Neuron (in vitro differentiated cells): ENCODE data around the gene SIGLEC11.

ENCODE experiments used
- H2AFZ ChIP-seq: one replicate; pipeline ENCODE4 v1.6.1; 2013; ENCODE audit warnings: low read depth, mild to moderate bottlenecking, inconsistent platforms, low read length, moderate library complexity
- H3K27me3 ChIP-seq: one replicate; pipeline ENCODE4 v1.6.1; 2013; ENCODE audit warnings: low read length; ENCODE audit not compliant: insufficient read depth
- H3K36me3 ChIP-seq: one replicate; pipeline ENCODE4 v1.6.1; 2013; ENCODE audit warnings: low read length; ENCODE audit not compliant: insufficient read depth
- H3K4me1 ChIP-seq: one replicate; pipeline ENCODE4 v1.6.1; 2013; ENCODE audit warnings: low read length; ENCODE audit not compliant: insufficient read depth
- H3K4me3 ChIP-seq: 2 replicates; pipeline ENCODE4 v1.5.1; 2013; ENCODE audit warnings: mild to moderate bottlenecking, low read length, moderate library complexity
- H3K9me3 ChIP-seq: one replicate; pipeline ENCODE4 v1.6.1; 2013; ENCODE audit warnings: low read length

Gene SIGLEC11

GRCh38 chr19:49999371-50000010, 38.5 kb upstream of the SIGLEC11 start:
- Histone ChIP-seq H3K9me3 (no peaks in the 10 kb centered on the region), H2AFZ (no peak overlapping the region), H3K4me1 (no peaks in the 10 kb centered on the region), H3K36me3 (peaks cover 76% of the 10 kb centered on the region), H3K4me3 (no peak overlapping the region), H3K27me3 (no peaks in the 10 kb centered on the region)

DNA sequence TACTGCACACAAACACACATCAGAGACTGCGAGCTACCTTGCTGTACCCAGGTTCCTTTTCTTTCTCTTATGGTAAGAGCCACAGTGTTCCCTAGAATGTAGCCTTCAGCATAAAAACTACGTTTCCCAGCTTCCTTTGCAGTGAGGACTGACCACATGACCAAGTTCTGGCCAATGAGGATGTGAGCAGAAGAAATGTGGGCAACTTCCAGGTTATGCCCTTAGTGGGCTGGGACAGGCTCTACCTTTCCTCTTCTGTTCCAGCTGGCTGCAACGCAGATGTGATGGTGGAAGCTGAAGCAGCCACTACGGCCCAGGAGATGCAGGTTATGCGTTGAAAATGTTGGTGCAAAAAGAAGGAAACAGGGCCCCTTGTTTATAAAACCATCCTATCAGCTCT, 36.7 kb upstream of the SIGLEC11 start:
- Histone ChIP-seq H3K4me1 (no peaks in the 10 kb centered on the region), H3K9me3 (peaks cover 2% of the 10 kb centered on the region), H3K36me3 (peaks cover 70% of the 10 kb centered on the region), H2AFZ (no peak overlapping the region), H3K27me3 (no peaks in the 10 kb centered on the region), H3K4me3 (no peak overlapping the region)

- Histone ChIP-seq H3K4me1 (no peaks in the 10 kb centered on the region), H3K9me3 (peaks cover 2% of the 10 kb centered on the region), H3K27me3 (no peaks in the 10 kb centered on the region), H3K4me3 (no peak overlapping the region), H3K36me3 (peaks cover 52% of the 10 kb centered on the region), H2AFZ (no peak overlapping the region)
Measured at GRCh38 chr19:49988433-49988832, 27.5 kb upstream of the SIGLEC11 start.

DNA sequence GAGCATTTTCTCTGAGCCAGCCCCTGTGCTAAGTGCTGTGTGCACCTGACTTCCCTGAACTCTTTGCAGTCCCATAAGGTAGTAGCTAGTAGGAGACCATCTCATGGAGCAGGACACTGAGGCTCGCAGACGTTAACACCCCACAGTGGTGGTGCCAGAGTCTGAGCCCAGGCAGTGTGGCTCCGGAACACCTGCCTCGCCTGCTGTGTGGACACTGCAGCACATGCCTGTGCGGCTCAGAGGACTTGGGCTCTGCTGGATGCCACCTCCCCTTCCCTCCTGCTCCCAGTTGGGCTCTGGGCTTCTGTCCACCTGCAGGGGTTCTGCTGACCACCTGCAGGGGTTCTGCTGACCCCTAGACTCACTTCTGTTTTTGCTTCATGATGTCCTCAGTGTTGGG, 27.0 kb upstream of the SIGLEC11 start:
- peaks cover 50% of the 10 kb centered on the region for H3K36me3 ChIP-seq
- H3K4me1 ChIP-seq: no peaks in the 10 kb centered on the region
- H3K4me3 ChIP-seq: no peak overlapping the region
- H2AFZ ChIP-seq: no peak overlapping the region
- H3K27me3 ChIP-seq: no peaks in the 10 kb centered on the region
- peaks cover 2% of the 10 kb centered on the region for H3K9me3 ChIP-seq

- H3K36me3 ChIP-seq: peaks cover 43% of the 10 kb centered on the region
- no peak overlapping the region for H2AFZ ChIP-seq
- no peak overlapping the region for H3K4me3 ChIP-seq
- no peaks in the 10 kb centered on the region for H3K4me1 ChIP-seq
- H3K27me3 ChIP-seq: no peaks in the 10 kb centered on the region
- no peaks in the 10 kb centered on the region for H3K9me3 ChIP-seq
Measured at GRCh38 chr19:49987159-49987698, 26.3 kb upstream of the SIGLEC11 start.

DNA sequence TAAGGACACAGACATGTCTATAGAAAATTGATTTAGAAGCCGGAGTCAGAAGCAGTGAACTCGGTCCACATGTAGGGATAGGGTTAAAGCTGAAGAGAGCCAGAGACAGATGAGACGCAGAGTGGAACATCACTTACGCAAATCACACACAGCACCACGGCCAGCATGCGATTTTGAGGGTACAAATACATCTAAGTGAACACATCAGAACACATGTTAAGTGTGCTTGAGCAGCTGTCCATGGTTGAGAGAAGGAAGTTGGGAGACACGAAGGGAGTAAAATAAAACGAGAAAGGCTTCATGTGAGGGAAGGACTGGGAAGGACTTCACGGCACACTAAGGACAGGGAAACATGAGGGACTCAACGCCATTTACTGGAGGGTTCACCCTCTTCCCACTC, 25.4 kb upstream of the SIGLEC11 start:
- Histone ChIP-seq H3K4me1 (no peaks in the 10 kb centered on the region), H3K27me3 (no peaks in the 10 kb centered on the region), H2AFZ (no peak overlapping the region), H3K9me3 (no peaks in the 10 kb centered on the region), H3K4me3 (no peak overlapping the region), H3K36me3 (peaks cover 38% of the 10 kb centered on the region)

DNA sequence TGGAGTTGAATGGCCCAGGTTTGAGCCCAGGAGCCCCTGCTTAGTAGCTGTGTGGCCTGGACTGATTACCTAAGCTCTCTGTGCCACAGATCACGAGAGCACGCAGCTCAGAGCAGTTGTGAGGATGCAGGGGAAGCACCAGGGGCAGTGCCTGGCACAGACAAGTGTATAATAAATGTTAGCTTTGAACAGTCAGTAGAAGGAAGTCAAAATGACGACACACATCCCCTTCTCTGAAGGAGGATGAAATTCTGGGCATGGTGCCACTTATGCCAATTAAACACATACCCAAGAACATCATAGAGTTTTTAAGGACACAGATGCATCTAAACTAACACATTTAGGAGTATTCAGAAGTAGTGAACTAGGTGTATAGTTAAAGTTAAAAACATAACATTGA, 24.9 kb upstream of the SIGLEC11 start:
- H2AFZ ChIP-seq: no peak overlapping the region
- no peaks in the 10 kb centered on the region for H3K27me3 ChIP-seq
- H3K9me3 ChIP-seq: no peaks in the 10 kb centered on the region
- peaks cover 34% of the 10 kb centered on the region for H3K36me3 ChIP-seq
- no peaks in the 10 kb centered on the region for H3K4me1 ChIP-seq
- no peak overlapping the region for H3K4me3 ChIP-seq

DNA sequence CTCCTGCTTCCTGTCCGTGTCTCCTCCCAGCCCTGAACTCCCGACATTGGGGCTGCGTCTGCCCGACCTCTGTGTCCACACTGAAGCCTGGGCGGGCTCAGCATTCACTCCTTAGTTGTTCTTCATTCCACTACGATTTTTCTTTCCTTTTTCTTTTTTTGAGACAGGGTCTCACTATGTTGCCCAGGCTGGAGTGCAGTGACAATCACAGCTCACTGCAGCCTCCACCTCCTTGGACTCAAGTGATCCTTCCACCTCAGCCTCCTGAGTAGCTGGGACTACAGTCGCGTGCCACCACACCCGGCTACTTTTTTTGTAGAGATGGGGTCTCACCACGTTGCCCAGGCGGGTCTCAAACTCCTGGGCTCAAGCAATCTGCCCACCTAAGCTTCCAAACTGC, 23.5 kb upstream of the SIGLEC11 start:
- no peaks in the 10 kb centered on the region for H3K9me3 ChIP-seq
- H3K4me3 ChIP-seq: no peak overlapping the region
- H3K27me3 ChIP-seq: no peaks in the 10 kb centered on the region
- H3K4me1 ChIP-seq: no peaks in the 10 kb centered on the region
- H3K36me3 ChIP-seq: peaks cover 30% of the 10 kb centered on the region
- no peak overlapping the region for H2AFZ ChIP-seq

DNA sequence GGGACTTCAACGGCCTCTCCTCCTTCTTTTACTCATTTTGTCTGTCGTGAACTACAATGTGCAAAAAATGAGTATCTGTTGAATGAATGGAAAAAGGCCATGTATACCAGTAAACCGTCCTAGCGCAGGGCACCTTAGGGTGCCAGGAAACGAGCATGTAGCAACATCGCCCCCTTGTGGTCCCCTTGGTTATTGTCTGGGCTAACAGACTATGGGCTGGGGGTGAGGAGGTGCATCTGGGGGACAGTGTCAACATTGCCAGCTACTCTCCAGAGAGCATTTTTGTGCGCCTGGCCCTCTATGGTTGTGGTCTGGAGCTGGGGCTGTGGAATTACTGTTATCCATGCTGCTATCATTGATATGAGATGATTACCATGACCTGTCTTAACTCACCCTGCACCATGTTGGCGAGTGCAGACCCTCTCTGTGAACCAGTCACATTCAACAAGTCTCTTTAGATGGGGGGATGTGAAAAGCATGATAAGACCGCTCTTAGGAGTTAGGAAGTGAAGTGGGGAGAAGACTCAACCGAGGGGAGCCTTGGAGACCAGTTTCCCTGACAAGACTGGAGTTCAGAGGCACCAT, 22.8 kb upstream of the SIGLEC11 start:
- H3K36me3 ChIP-seq: peaks cover 27% of the 10 kb centered on the region
- no peaks in the 10 kb centered on the region for H3K4me1 ChIP-seq
- H3K4me3 ChIP-seq: no peak overlapping the region
- H2AFZ ChIP-seq: no peak overlapping the region
- no peaks in the 10 kb centered on the region for H3K27me3 ChIP-seq
- no peaks in the 10 kb centered on the region for H3K9me3 ChIP-seq

- no peaks in the 10 kb centered on the region for H3K4me1 ChIP-seq
- no peak overlapping the region for H3K4me3 ChIP-seq
- no peaks in the 10 kb centered on the region for H3K27me3 ChIP-seq
- H2AFZ ChIP-seq: no peak overlapping the region
- H3K9me3 ChIP-seq: no peaks in the 10 kb centered on the region
- H3K36me3 ChIP-seq: peaks cover 21% of the 10 kb centered on the region
Measured at GRCh38 chr19:49981603-49982593, 20.9 kb upstream of the SIGLEC11 start.

DNA sequence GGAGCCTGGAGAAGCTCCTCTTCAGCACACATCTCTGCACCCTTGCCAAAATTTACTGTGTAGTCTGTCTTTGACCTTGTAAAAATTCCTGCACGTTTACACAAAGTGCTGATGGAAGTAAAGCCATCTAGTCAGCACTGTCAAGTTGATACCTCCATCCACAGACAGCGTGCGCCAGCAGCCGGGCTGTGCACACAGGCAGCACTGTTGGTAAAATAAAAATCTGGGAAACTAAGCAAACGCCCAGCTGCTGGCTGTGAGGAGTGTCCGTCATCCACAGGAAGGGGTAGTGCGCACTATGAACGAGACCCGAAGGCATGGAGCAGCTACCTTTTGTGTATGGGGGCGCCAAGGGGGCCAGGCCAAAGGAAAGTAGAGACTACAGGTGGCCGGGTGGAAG, 17.4 kb upstream of the SIGLEC11 start:
- Histone ChIP-seq H3K4me3 (no peak overlapping the region), H3K9me3 (no peaks in the 10 kb centered on the region), H3K36me3 (peaks cover 9% of the 10 kb centered on the region), H3K27me3 (no peaks in the 10 kb centered on the region), H2AFZ (no peak overlapping the region), H3K4me1 (no peaks in the 10 kb centered on the region)

GRCh38 chr19:49977881-49978280, 16.9 kb upstream of the SIGLEC11 start:
- H3K4me1 ChIP-seq: no peaks in the 10 kb centered on the region
- H3K4me3 ChIP-seq: no peak overlapping the region
- H2AFZ ChIP-seq: no peak overlapping the region
- H3K36me3 ChIP-seq: peaks cover 9% of the 10 kb centered on the region
- no peaks in the 10 kb centered on the region for H3K9me3 ChIP-seq
- H3K27me3 ChIP-seq: no peaks in the 10 kb centered on the region

DNA sequence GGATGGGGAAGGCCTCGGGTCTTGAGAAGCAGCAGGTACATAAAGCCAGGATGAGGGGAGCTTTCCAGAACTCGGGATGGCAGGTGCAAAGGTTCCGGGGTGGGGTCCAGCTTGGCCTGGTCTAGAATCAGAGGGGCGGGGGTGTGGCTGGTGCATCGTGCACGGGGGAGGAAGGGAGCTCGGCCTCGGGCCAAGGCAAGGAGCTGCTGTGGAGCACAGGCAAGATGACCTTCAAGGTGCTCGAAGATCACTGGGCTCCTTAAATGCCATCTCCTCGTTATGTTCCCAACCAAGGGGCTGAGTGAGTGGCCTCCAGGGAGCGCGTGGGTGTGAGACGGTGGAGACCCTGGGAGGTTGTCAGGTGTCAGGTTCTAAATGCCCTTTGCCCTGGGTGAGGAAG, 16.1 kb upstream of the SIGLEC11 start:
- no peaks in the 10 kb centered on the region for H3K4me1 ChIP-seq
- no peaks in the 10 kb centered on the region for H3K27me3 ChIP-seq
- H3K4me3 ChIP-seq: no peak overlapping the region
- H3K36me3 ChIP-seq: peaks cover 9% of the 10 kb centered on the region
- no peak overlapping the region for H2AFZ ChIP-seq
- H3K9me3 ChIP-seq: no peaks in the 10 kb centered on the region
